GM23338 (cell line): ENCODE data around the gene CNOT6. TPM values are rescaled to one million over a fixed set of nuclear protein-coding genes. Genes with fewer than 3 reads are reported as not detected.

ENCODE experiments used
- EZH2phosphoT487 ChIP-seq: fragments of 200-600 bp; sonication (generic); IDR thresholded peaks from one replicate; pipeline ENCODE4 v1.8.1; 2018; ENCODE audit warnings: antibody characterized with exemption; ENCODE audit not compliant: unreplicated experiment
- REST ChIP-seq: IDR thresholded peaks from one replicate; pipeline ENCODE4 v1.6.1; 2018; ENCODE audit warnings: antibody characterized with exemption; ENCODE audit not compliant: unreplicated experiment
- STAT1 ChIP-seq: IDR thresholded peaks from one replicate; pipeline ENCODE4 v1.6.1; 2016; ENCODE audit warnings: antibody characterized with exemption; ENCODE audit not compliant: unreplicated experiment
- ZNF462 ChIP-seq: fragments of 250-450 bp; sonication (Bioruptor Pico); IDR thresholded peaks from 2 replicates; pipeline ENCODE4 v1.5.0; 2020; ENCODE audit warnings: mild to moderate bottlenecking, moderate library complexity
- polyA plus RNA-seq: library from polyadenylated mRNA; unstranded; fragments of >200 nt; fragmentation: Nextera tagmentation; extraction: Ambion mirVana; gene quantifications from 2 replicates; pipeline ENCODE4 v1.2.1, GENCODE V29; 2016
- total RNA-seq: library from RNA; depleted of rRNA; stranded (reverse); fragments of >200 nt; shearing (Covaris generic); gene quantifications from 2 replicates; pipeline ENCODE4 v1.2.3, GENCODE V29; 2014

Gene CNOT6
- total and polyA plus RNA-seq, 2 experiments from 2014 or later, result 14.6 to 38.7 TPM

GRCh38 chr5:180600554-180601041, 106.4 kb downstream of the CNOT6 start (continued):
- TF ChIP-seq ZNF462 (CRISPR knock-in tag), result no peak
- TF ChIP-seq STAT1, result no peak
- no peak for TF ChIP-seq EZH2phosphoT487
- no peak for TF ChIP-seq REST
